H1 (cell line): Measurements from ENCODE around the gene CASZ1. TPM values are rescaled to one million over a fixed set of nuclear protein-coding genes. Genes with fewer than 3 reads are reported as not detected.

ENCODE experiments used
- CTCF ChIA-PET: fragments of 300-600 bp; sonication (Branson Sonifier 250); formaldehyde crosslinking; loops from one replicate; lab custom pipeline; 2021; ENCODE audit not compliant: partially characterized antibody; lab: Charles Lee
- POLR2A ChIA-PET: fragments of 300-600 bp; sonication (Branson Sonifier 250); formaldehyde crosslinking; loops from one replicate; lab custom pipeline; 2021; ENCODE audit warnings: inconsistent platforms; ENCODE audit not compliant: partially characterized antibody; lab: Charles Lee
- DNase-seq, 2 experiments: peaks; one replicate each; pipeline versions ENCODE4 v3.0.0 to v3.0.0-alpha.2; 2010 to 2022; ENCODE audit warnings: low spot score in 2 of 2, low read depth in 1 of 2, mixed read lengths in 1 of 2
- FAIRE-seq: peaks from 2 replicates; lab custom pipeline; 2011; peaks lifted over from hg19 to GRCh38; lab: Jason Lieb, UNC
- H2AFZ ChIP-seq: 2 replicates; pipeline ENCODE4 v1.8.1; 2012; ENCODE audit warnings: low read length, inconsistent platforms
- H2AK5ac ChIP-seq: 2 replicates; pipeline ENCODE4 v1.6.1; 2013; ENCODE audit warnings: low read depth, low read length
- H2BK120ac ChIP-seq: replicated peaks from 2 replicates; pipeline ENCODE3; 2013; ENCODE audit warnings: low read depth, low read length, inconsistent platforms
- H2BK12ac ChIP-seq: 2 replicates; pipeline ENCODE4 v1.6.1; 2013; ENCODE audit warnings: low read depth, low read length
- H2BK15ac ChIP-seq: 2 replicates; pipeline ENCODE4 v1.6.1; 2013; ENCODE audit warnings: low read length
- H2BK20ac ChIP-seq: 2 replicates; pipeline ENCODE4 v1.6.1; 2013; ENCODE audit warnings: low read length
- H2BK5ac ChIP-seq: 2 replicates; pipeline ENCODE4 v1.6.1; 2013; ENCODE audit warnings: low read depth, low read length
- H3K14ac ChIP-seq: 2 replicates; pipeline ENCODE4 v1.6.1; 2013; ENCODE audit warnings: inconsistent platforms; ENCODE audit not compliant: insufficient read length
- H3K18ac ChIP-seq: 2 replicates; pipeline ENCODE4 v1.6.1; 2013; ENCODE audit warnings: low read length; ENCODE audit errors: extremely low read depth
- H3K23ac ChIP-seq: 2 replicates; pipeline ENCODE4 v1.6.1; 2013; ENCODE audit warnings: inconsistent platforms; ENCODE audit not compliant: insufficient read length
- H3K23me2 ChIP-seq: 2 replicates; pipeline ENCODE4 v1.6.1; 2013; ENCODE audit warnings: low read depth, low read length
- H3K27ac ChIP-seq: 2 replicates; pipeline ENCODE4 v1.6.1; 2011; ENCODE audit warnings: low read depth, low read length, inconsistent platforms
- H3K27me3 ChIP-seq, 4 experiments: replicated peaks in 1 of 4; 1 replicate in 1 of 4; 2 replicates in 3 of 4; pipeline versions ENCODE4 v1.6.1 to v1.8.1; 2011 to 2013; ENCODE audit warnings: low read length in 3 of 4, mild to moderate bottlenecking in 3 of 4, inconsistent platforms in 2 of 4, mixed read lengths in 2 of 4, moderate library complexity in 1 of 4; ENCODE audit not compliant: control insufficient read depth in 3 of 4, insufficient read depth in 3 of 4; ENCODE audit errors: extremely low read depth in 1 of 4
- H3K36me3 ChIP-seq, 4 experiments: 2 replicates each; pipeline versions ENCODE4 v1.6.1 to v1.8.1; 2011 to 2013; ENCODE audit warnings: mild to moderate bottlenecking in 4 of 4, low read length in 3 of 4, moderate library complexity in 2 of 4, control low read depth in 1 of 4, inconsistent platforms in 1 of 4; ENCODE audit not compliant: insufficient read depth in 4 of 4, control insufficient read depth in 2 of 4
- H3K4ac ChIP-seq: replicated peaks from 2 replicates; pipeline ENCODE3; 2013; ENCODE audit warnings: low read length, low read depth, mixed read lengths, inconsistent platforms; ENCODE audit not compliant: insufficient read length
- H3K4me1 ChIP-seq, 4 experiments: replicated peaks in 1 of 4; 1 replicate in 1 of 4; 2 replicates in 3 of 4; pipeline versions ENCODE4 v1.6.1 to v1.8.1; 2011 to 2013; ENCODE audit warnings: low read length in 3 of 4, inconsistent platforms in 2 of 4, mixed read lengths in 1 of 4; ENCODE audit not compliant: insufficient read depth in 4 of 4, control insufficient read depth in 3 of 4
- H3K4me2 ChIP-seq, 2 experiments: 2 replicates each; pipeline versions ENCODE4 v1.6.1 to v1.8.1; 2011 to 2013; ENCODE audit warnings: low read depth in 2 of 2, low read length in 2 of 2, control low read depth in 1 of 2, inconsistent platforms in 1 of 2, mild to moderate bottlenecking in 1 of 2; ENCODE audit not compliant: insufficient read depth in 1 of 2
- H3K4me3 ChIP-seq, 4 experiments: fragments of 200-600, 300-600 bp in 1 of 4; sonication (generic), shearing (Covaris generic), sonication (Bioruptor Twin) in 1 of 4; 2 replicates each; pipeline versions ENCODE4 v1.5.1 to v1.8.1; 2011 to 2016; ENCODE audit warnings: low read length in 4 of 4, low read depth in 3 of 4, control low read depth in 2 of 4, inconsistent platforms in 2 of 4, mild to moderate bottlenecking in 2 of 4, mixed read lengths in 1 of 4, moderate library complexity in 1 of 4; ENCODE audit not compliant: insufficient read depth in 2 of 4; ENCODE audit errors: extremely low read depth in 1 of 4
- H3K56ac ChIP-seq: replicated peaks from 2 replicates; pipeline ENCODE3; 2013; ENCODE audit warnings: low read depth, mild to moderate bottlenecking, mixed read lengths, low read length, inconsistent platforms; ENCODE audit not compliant: insufficient read length
- H3K79me1 ChIP-seq: 2 replicates; pipeline ENCODE4 v1.6.1; 2013; ENCODE audit warnings: low read depth, low read length, control low read depth
- H3K79me2 ChIP-seq, 2 experiments: 2 replicates each; pipeline versions ENCODE4 v1.6.1 to v1.8.1; 2012 to 2013; ENCODE audit warnings: low read length in 2 of 2, mild to moderate bottlenecking in 2 of 2, inconsistent platforms in 1 of 2; ENCODE audit not compliant: insufficient read depth in 2 of 2, control insufficient read depth in 1 of 2
- H3K9ac ChIP-seq, 4 experiments: replicated peaks in 1 of 4; 1 replicate in 1 of 4; 2 replicates in 3 of 4; pipeline versions ENCODE4 v1.6.1 to v1.8.1; 2011 to 2013; ENCODE audit warnings: low read depth in 3 of 4, low read length in 3 of 4, control low read depth in 2 of 4, mild to moderate bottlenecking in 2 of 4, moderate library complexity in 2 of 4, inconsistent platforms in 1 of 4; ENCODE audit errors: extremely low read depth in 1 of 4
- H3K9me3 ChIP-seq, 2 experiments: 2 replicates each; pipeline versions ENCODE4 v1.6.1 to v1.8.1; 2012 to 2013; ENCODE audit warnings: mild to moderate bottlenecking in 2 of 2, moderate library complexity in 2 of 2, control low read depth in 1 of 2, inconsistent platforms in 1 of 2, low read depth in 1 of 2, low read length in 1 of 2, mixed read lengths in 1 of 2; ENCODE audit not compliant: insufficient read depth in 2 of 2
- H4K20me1 ChIP-seq, 2 experiments: replicated peaks in 1 of 2; 2 replicates each; pipeline versions ENCODE3 to v1.8.1; 2011 to 2013; ENCODE audit warnings: inconsistent platforms in 2 of 2, low read length in 2 of 2, mild to moderate bottlenecking in 1 of 2; ENCODE audit not compliant: insufficient read depth in 2 of 2, control insufficient read depth in 1 of 2
- H4K5ac ChIP-seq: 2 replicates; pipeline ENCODE4 v1.6.1; 2013; ENCODE audit warnings: low read length, low read depth, mixed read lengths, inconsistent platforms; ENCODE audit not compliant: insufficient read length
- H4K8ac ChIP-seq: 2 replicates; pipeline ENCODE4 v1.8.0; 2013; ENCODE audit warnings: mild to moderate bottlenecking, moderate library complexity, low read length, inconsistent platforms; ENCODE audit not compliant: insufficient read depth; ENCODE audit errors: extremely low read depth
- H4K91ac ChIP-seq: replicated peaks from 2 replicates; pipeline ENCODE3; 2013; ENCODE audit warnings: low read length, mixed read lengths, inconsistent platforms; ENCODE audit not compliant: insufficient read length
- BCL11A ChIP-seq, 2 experiments: IDR thresholded peaks; one replicate each; pipeline ENCODE4 v1.6.1; 2011; ENCODE audit warnings: low read depth in 2 of 2, low read length in 2 of 2, mild to moderate bottlenecking in 2 of 2
- CREB1 ChIP-seq: IDR thresholded peaks from 2 replicates; pipeline ENCODE4 v1.6.1; 2012; ENCODE audit warnings: inconsistent platforms
- KDM1A ChIP-seq: fragments of 200-600, 300-600 bp; sonication (generic); IDR thresholded peaks from 2 replicates; pipeline ENCODE4 v1.7.1; 2016; ENCODE audit warnings: mild to moderate bottlenecking, low read length, borderline replicate concordance
- WGBS, 2 experiments: shearing (Covaris generic) in 1 of 2; methylation state at CpG; one replicate each; pipeline versions ENCODE4 v1.1.6 to v1.1.7; 2013 to 2015; ENCODE audit warnings: low lambda C conversion rate in 2 of 2, mixed read lengths in 2 of 2, inconsistent platforms in 1 of 2, low coverage in 1 of 2, missing lambda C conversion rate in 1 of 2; ENCODE audit not compliant: insufficient replicate concordance in 2 of 2, insufficient coverage in 1 of 2, insufficient read length in 1 of 2; ENCODE audit errors: extremely low coverage in 1 of 2, missing lambda C conversion rate in 1 of 2; 5-methylcytosine and 5-hydroxymethylcytosine counted together
- polyA plus RNA-seq, 7 experiments: library from polyadenylated mRNA; depleted of rRNA in 3 of 7; stranded (reverse) in 5 of 7; unstranded in 2 of 7; fragments of >200 nt in 5 of 7; fragments of 200-250 nt in 2 of 7; gene quantifications; 1 replicate in 5 of 7; 2 replicates in 1 of 7; 4 replicates in 1 of 7; pipeline versions ENCODE4 v1.2.1 to v1.2.3, GENCODE V29; 2011 to 2013; ENCODE audit warnings: missing spikeins in 2 of 7, mixed read lengths in 2 of 7
- total RNA-seq: library from RNA; stranded (reverse); fragmentation: NEBNext Ultra II Directional; extraction: Animal tissue kit (Norgen Biotek cat#: 25700); gene quantifications from 2 replicates; pipeline ENCODE4 v1.2.1, GENCODE V29; 2021

The CASZ1 gene
- total and polyA plus RNA-seq, 2 of the 8 experiments (the other 6 are each of a cell fraction or from before 2014, with no cell fraction given), result 4.4 to 7.7 TPM

DNA sequence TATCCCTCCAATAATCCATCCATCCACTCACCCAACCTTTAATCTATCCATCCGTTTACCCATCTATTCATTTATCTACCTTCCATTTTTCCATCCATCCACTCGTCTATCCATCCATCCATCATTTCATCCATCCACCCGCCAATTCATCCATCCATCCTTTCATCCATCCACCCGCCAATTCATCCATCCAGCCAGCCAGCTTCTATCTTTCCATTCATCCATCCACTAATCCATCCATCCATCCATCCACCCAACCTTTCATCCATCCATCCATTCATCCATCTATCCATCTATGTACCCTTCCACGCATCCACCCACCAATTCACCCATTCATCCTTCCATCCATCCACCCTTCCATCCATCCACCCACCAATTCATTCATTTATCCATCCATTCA is 10.5 kb upstream of the CASZ1 start:
- CTCF ChIA-PET, result interaction anchor here (0.7 to 1.4 kb wide), 5 partner anchors 8 to 313 kb away, joined by 3 read pairs; no protein-coding TSS in a partner anchor
- H2BK120ac ChIP-seq, result no peak overlapping the region
- H3K79me1 ChIP-seq, result no peaks in the 10 kb centered on the region
- H3K4me1 ChIP-seq, result peaks cover 0 to 3% (median 0%) of the 10 kb centered on the region in 4 experiments; a peak in 1 of 7 replicates
- no peak overlapping the region for H3K4ac ChIP-seq
- H3K9ac ChIP-seq, result no peak overlapping the region
- DNase-seq (no peak), FAIRE-seq (no peak)
- H3K9me3 ChIP-seq, result no peaks in the 10 kb centered on the region
- H3K18ac ChIP-seq, result no peak overlapping the region
- H2BK15ac ChIP-seq, result no peak overlapping the region
- no peak overlapping the region for H2BK5ac ChIP-seq
- H3K4me3 ChIP-seq, result no peak overlapping the region
- no peak overlapping the region for H3K14ac ChIP-seq
- H4K8ac ChIP-seq, result no peak overlapping the region
- H3K23me2 ChIP-seq, result peaks cover 6% of the 10 kb centered on the region; the same call in 1 of the 2 replicates
- no peak overlapping the region for H2AK5ac ChIP-seq
- H3K79me2 ChIP-seq, result no peaks in the 10 kb centered on the region
- no peak overlapping the region for H3K4me2 ChIP-seq
- H4K20me1 ChIP-seq, result peaks cover 0 to 3% of the 10 kb centered on the region in 2 experiments
- no peak overlapping the region for H2AFZ ChIP-seq
- no peak overlapping the region for H2BK20ac ChIP-seq
- no peak overlapping the region for H4K91ac ChIP-seq
- H2BK12ac ChIP-seq, result no peak overlapping the region
- H3K27me3 ChIP-seq, result no peaks in the 10 kb centered on the region
- H3K27ac ChIP-seq, result no peak overlapping the region
- no peak overlapping the region for H3K23ac ChIP-seq
- no peak overlapping the region for H4K5ac ChIP-seq
- no peaks in the 10 kb centered on the region for H3K36me3 ChIP-seq
- POLR2A ChIA-PET, result no interaction called here
- 90 to 100% methylated on average over 5 of the region's 5 CpGs for WGBS, 2 experiments
- TF ChIP-seq BCL11A (IDR thresholded peaks at IDR 0.05; ENCODE audit: low read depth in 2 of 2, low read length in 2 of 2) (no peak), CREB1 (no peak), KDM1A (no peak)
- H3K56ac ChIP-seq, result peak overlapping the region; percentile 4
